A549 (cell line): ENCODE results near the gene GLDC. TPM values are rescaled to one million over a fixed set of nuclear protein-coding genes. Genes with fewer than 3 reads are reported as not detected.

Experiments
- ATAC-seq, 2 experiments: fragments of 200-7000 bp in 1 of 2; fragments of >200 bp in 1 of 2; cut with Nextera tagmentation in 1 of 2; cut with Tn5 transposase in 1 of 2; 3 replicates each; pipeline versions ENCODE4 v1.8.0 to v1.9.1; 2018 to 2020; ENCODE audit warnings: mild to moderate bottlenecking in 1 of 2, moderate library complexity in 1 of 2
- CTCF ChIA-PET: fragments of 300-600 bp; sonication (Branson Sonifier 250); formaldehyde crosslinking; extraction: SDS; loops from one replicate; lab custom pipeline; 2021; ENCODE audit warnings: antibody characterized with exemption, inconsistent platforms; lab: Yijun Ruan, JAX
- POLR2A ChIA-PET: fragments of 350-600 bp; formaldehyde crosslinking; extraction: SDS; loops from one replicate; lab custom pipeline; 2021; ENCODE audit warnings: antibody characterized with exemption, inconsistent platforms; lab: Yijun Ruan, JAX
- DNase-seq, 2 experiments: peaks; one replicate each; pipeline versions ENCODE4 v3.0.0 to v3.0.0-alpha.2; 2011 to 2016; ENCODE audit warnings: low read depth in 1 of 2, low spot score in 1 of 2
- FAIRE-seq: peaks from 2 replicates; lab custom pipeline; 2011; peaks lifted over from hg19 to GRCh38; lab: Jason Lieb, UNC
- H3K27ac ChIP-seq, 2 experiments: fragments of >200 bp; sonication (Bioruptor Twin); formaldehyde crosslinking; 3 replicates each; pipeline ENCODE4 v1.5.1; 2016 to 2017
- H3K4me1 ChIP-seq: fragments of >200 bp; sonication (Bioruptor Twin); formaldehyde crosslinking; 3 replicates; pipeline ENCODE4 v1.6.1; 2016
- H3K4me2 ChIP-seq: fragments of >200 bp; sonication (Bioruptor Twin); formaldehyde crosslinking; 3 replicates; pipeline ENCODE4 v1.6.1; 2016
- H3K4me3 ChIP-seq: fragments of >200 bp; sonication (Bioruptor Twin); formaldehyde crosslinking; 3 replicates; pipeline ENCODE4 v1.5.1; 2016
- H3K9me3 ChIP-seq: fragments of >200 bp; sonication (Bioruptor Twin); formaldehyde crosslinking; 3 replicates; pipeline ENCODE4 v1.6.1; 2016
- BHLHE40 ChIP-seq: IDR thresholded peaks from 2 replicates; pipeline ENCODE4 v1.6.1; 2012; ENCODE audit warnings: low read depth, low read length, inconsistent platforms
- CBX2 ChIP-seq: fragments of 200-600 bp; sonication (generic); IDR thresholded peaks from 2 replicates; pipeline ENCODE4 v1.6.1; 2016; ENCODE audit warnings: low read depth, mild to moderate bottlenecking, borderline replicate concordance
- CEBPB ChIP-seq, 2 experiments: fragments of >200 bp in 1 of 2; sonication (Bioruptor Twin) in 1 of 2; formaldehyde crosslinking in 1 of 2; IDR thresholded peaks; 2 replicates each; pipeline ENCODE4 v1.6.1; 2012 to 2016
- CHD4 ChIP-seq: fragments of 200-600 bp; sonication (generic); IDR thresholded peaks from 2 replicates; pipeline ENCODE4 v1.6.1; 2016; ENCODE audit warnings: antibody characterized with exemption, mild to moderate bottlenecking, borderline replicate concordance
- E2F6 ChIP-seq: IDR thresholded peaks from 2 replicates; pipeline ENCODE4 v1.6.1; 2012; ENCODE audit warnings: low read depth, borderline replicate concordance
- EHF ChIP-seq: fragments of 250-450 bp; sonication (Bioruptor Pico); IDR thresholded peaks from 2 replicates; pipeline ENCODE4 v1.5.0; 2020; ENCODE audit warnings: mild to moderate bottlenecking
- EHMT2 ChIP-seq: fragments of 200-600 bp; sonication (generic); IDR thresholded peaks from 2 replicates; pipeline ENCODE4 v1.6.1; 2016; ENCODE audit warnings: antibody characterized with exemption, low read depth, mild to moderate bottlenecking, moderate library complexity
- EP300 ChIP-seq, 2 experiments: fragments of >200 bp; sonication (Bioruptor Twin); formaldehyde crosslinking; IDR thresholded peaks; 2 replicates in 1 of 2; 3 replicates in 1 of 2; pipeline ENCODE4 v1.6.1; 2016 to 2017
- FOXS1 ChIP-seq: fragments of 250-450 bp; sonication (Bioruptor Pico); IDR thresholded peaks from 2 replicates; pipeline ENCODE4 v1.5.0; 2020; ENCODE audit warnings: mild to moderate bottlenecking, moderate library complexity
- HDAC2 ChIP-seq: fragments of 200-600 bp; sonication (generic); IDR thresholded peaks from 2 replicates; pipeline ENCODE4 v1.6.1; 2016
- JUNB ChIP-seq: fragments of >200 bp; sonication (Bioruptor Twin); formaldehyde crosslinking; IDR thresholded peaks from 2 replicates; pipeline ENCODE4 v1.6.1; 2016
- KDM5A ChIP-seq: fragments of 200-600 bp; sonication (generic); IDR thresholded peaks from 2 replicates; pipeline ENCODE4 v1.6.1; 2016; ENCODE audit warnings: antibody characterized with exemption, mild to moderate bottlenecking
- MAFK ChIP-seq: fragments of 450-650 bp; IDR thresholded peaks from 2 replicates; pipeline ENCODE4 v1.6.1; 2014; ENCODE audit not compliant: partially characterized antibody
- MAX ChIP-seq: IDR thresholded peaks from 2 replicates; pipeline ENCODE4 v1.6.1; 2012
- MYC ChIP-seq: IDR thresholded peaks from 2 replicates; pipeline ENCODE4 v1.6.1; 2012; ENCODE audit warnings: mild to moderate bottlenecking, inconsistent platforms, low read length, improper control_type of control experiment, borderline replicate concordance
- NFE2L2 ChIP-seq: fragments of 150-350 bp; conservative IDR thresholded peaks from 2 replicates; pipeline ENCODE4 v1.6.1; 2014; ENCODE audit warnings: low read length
- PBX3 ChIP-seq: IDR thresholded peaks from 2 replicates; pipeline ENCODE4 v1.6.1; 2012
- PHF8 ChIP-seq: fragments of 200-600 bp; sonication (generic); IDR thresholded peaks from 2 replicates; pipeline ENCODE4 v1.6.1; 2016; ENCODE audit warnings: low read depth, mild to moderate bottlenecking, antibody characterized with exemption, moderate library complexity, borderline replicate concordance
- POLR2A ChIP-seq: IDR thresholded peaks from 2 replicates; pipeline ENCODE4 v1.6.1; 2012; ENCODE audit warnings: mild to moderate bottlenecking, low read length
- POLR2AphosphoS2 ChIP-seq: conservative IDR thresholded peaks from 2 replicates; pipeline ENCODE4 v1.6.1; 2012; ENCODE audit warnings: low read length, improper control_type of control experiment, inconsistent platforms
- RAD21 ChIP-seq, 2 experiments: fragments of >200 bp in 1 of 2; sonication (Bioruptor Twin) in 1 of 2; formaldehyde crosslinking in 1 of 2; IDR thresholded peaks in 1 of 2; conservative IDR thresholded peaks in 1 of 2; 2 replicates in 1 of 2; 3 replicates in 1 of 2; pipeline ENCODE4 v1.6.1; 2012 to 2018; ENCODE audit warnings: inconsistent platforms in 1 of 2
- RCOR1 ChIP-seq: fragments of 150-350 bp; IDR thresholded peaks from 2 replicates; pipeline ENCODE4 v1.6.1; 2014; ENCODE audit warnings: antibody characterized with exemption, low read length, low read depth
- REST ChIP-seq: fragments of 200-600 bp; sonication (generic); IDR thresholded peaks from 2 replicates; pipeline ENCODE4 v1.6.1; 2016; ENCODE audit warnings: antibody characterized with exemption, mild to moderate bottlenecking, moderate library complexity
- RFX5 ChIP-seq: fragments of 450-650 bp; IDR thresholded peaks from 2 replicates; pipeline ENCODE4 v1.7.1; 2014; ENCODE audit warnings: antibody characterized with exemption, mild to moderate bottlenecking, moderate library complexity
- SMC3 ChIP-seq: fragments of >200 bp; sonication (Bioruptor Twin); formaldehyde crosslinking; IDR thresholded peaks from 3 replicates; pipeline ENCODE4 v1.6.1; 2018; ENCODE audit warnings: inconsistent platforms
- SREBF2 ChIP-seq: fragments of 450-650 bp; IDR thresholded peaks from 2 replicates; pipeline ENCODE4 v1.6.1; 2014; ENCODE audit warnings: mild to moderate bottlenecking, moderate library complexity
- TP53 ChIP-seq: fragments of 250-450 bp; sonication (Bioruptor Pico); IDR thresholded peaks from 2 replicates; pipeline ENCODE4 v1.5.0; 2021; ENCODE audit warnings: mild to moderate bottlenecking, moderate library complexity
- ZSCAN20 ChIP-seq: fragments of 250-450 bp; sonication (Bioruptor Pico); IDR thresholded peaks from 2 replicates; pipeline ENCODE4 v1.8.0; 2022; ENCODE audit warnings: mild to moderate bottlenecking, moderate library complexity
- WGBS: methylation state at CpG from one replicate; pipeline ENCODE4 v1.1.6; 2017; ENCODE audit errors: missing lambda C conversion rate; 5-methylcytosine and 5-hydroxymethylcytosine counted together
- polyA plus RNA-seq, 4 experiments: library from polyadenylated mRNA; depleted of rRNA in 3 of 4; stranded (reverse); fragments of >200 nt; fragmentation: RNase III in 1 of 4; extraction: RNeasy Plus Mini Kit Qiagen cat#74134 plus additional on column Dnase treatment in 1 of 4; gene quantifications; 2 replicates in 3 of 4; 3 replicates in 1 of 4; pipeline ENCODE4 v1.2.3, GENCODE V29; 2011 to 2017

Gene GLDC
- polyA plus RNA-seq, 2 of the 4 experiments (the other 2 are of a cell fraction): 16.7 to 18.8 TPM

GRCh38 chr9:6614489-6614888 lies 31.0 kb downstream of the GLDC start:
- H3K4me1 ChIP-seq: no peaks in the 10 kb centered on the region
- ChIA-PET POLR2A (no interaction called here), CTCF (interaction anchor here (1.2 kb wide), 1 partner anchor 13 kb away, joined by 3 read pairs; no protein-coding TSS in a partner anchor)
- H3K27ac ChIP-seq: no peak overlapping the region
- FAIRE-seq (no peak), ATAC-seq (no peak), DNase-seq (no peak)
- WGBS: 92% methylated on average over 5 of the region's 5 CpGs
- TF ChIP-seq NFE2L2 (no peak), POLR2AphosphoS2 (no peak), CBX2 (no peak), CHD4 (no peak), HDAC2 (no peak), JUNB (no peak), PBX3 (no peak)
- H3K9me3 ChIP-seq: no peaks in the 10 kb centered on the region
- H3K4me3 ChIP-seq: no peak overlapping the region
- no peak overlapping the region for H3K4me2 ChIP-seq

- no peaks in the 10 kb centered on the region for H3K9me3 ChIP-seq
- H3K4me2 ChIP-seq: no peak overlapping the region
- no peaks in the 10 kb centered on the region for H3K4me1 ChIP-seq
- FAIRE-seq: no peak
- no peak for DNase-seq
- no peak overlapping the region for H3K27ac ChIP-seq
- ChIA-PET POLR2A (no interaction called here), CTCF (interaction anchor here (1.6 kb wide), 1 partner anchor 27 kb away, joined by 4 read pairs; no protein-coding TSS in a partner anchor)
- TF ChIP-seq POLR2A: no peak
- TF ChIP-seq RFX5: no peak
- no peak for TF ChIP-seq RCOR1
- TF ChIP-seq CHD4: no peak
- TF ChIP-seq ZSCAN20 (CRISPR knock-in tag): no peak
- TF ChIP-seq FOXS1 (CRISPR knock-in tag): no peak
- TF ChIP-seq EP300 (IDR thresholded peaks at IDR 0.05): no peak
- TF ChIP-seq EHMT2: no peak
- no peak for TF ChIP-seq MAFK
- no peak for TF ChIP-seq PHF8
- TF ChIP-seq EHF (CRISPR knock-in tag): no peak
- TF ChIP-seq SREBF2: no peak
- no peak for TF ChIP-seq TP53
- no peak for TF ChIP-seq REST
- no peak for TF ChIP-seq BHLHE40
- 90% methylated on average over 1 of the region's 1 CpG for WGBS
- H3K4me3 ChIP-seq: no peak overlapping the region
- no peak for ATAC-seq
Observed at GRCh38 chr9:6611865-6612264, 33.7 kb downstream of the GLDC start.

- FAIRE-seq (no peak), ATAC-seq (no peak), DNase-seq (no peak)
- ChIA-PET POLR2A (no interaction called here), CTCF (interaction anchor here (1.6 kb wide), 1 partner anchor 25 kb away, joined by 4 read pairs; no protein-coding TSS in a partner anchor)
- no peaks in the 10 kb centered on the region for H3K9me3 ChIP-seq
- H3K4me1 ChIP-seq: no peaks in the 10 kb centered on the region
- no peak for TF ChIP-seq RAD21 (conservative IDR thresholded peaks at IDR 0.05 in 1 of 2, IDR thresholded peaks at IDR 0.05 in 1 of 2)
- TF ChIP-seq MAX: no peak
- no peak for TF ChIP-seq MYC
- TF ChIP-seq ZSCAN20 (CRISPR knock-in tag): no peak
- no peak for TF ChIP-seq KDM5A
- TF ChIP-seq CEBPB (IDR thresholded peaks at IDR 0.05): no peak
- TF ChIP-seq SMC3: no peak
- no peak for TF ChIP-seq EHMT2
- TF ChIP-seq CHD4: no peak
- no peak for TF ChIP-seq CBX2
- TF ChIP-seq E2F6: no peak
- 98% methylated on average over 2 of the region's 2 CpGs for WGBS
- H3K4me3 ChIP-seq: no peak overlapping the region
- H3K4me2 ChIP-seq: no peak overlapping the region
- H3K27ac ChIP-seq: no peak overlapping the region
Observed at GRCh38 chr9:6610073-6610472, 35.5 kb downstream of the GLDC start.
